GM12891 (cell line): ENCODE data around the gene PPP1R14C.

Source experiments
- POLR2A ChIP-seq: IDR thresholded peaks from 2 replicates; pipeline ENCODE4 v1.6.1; 2011; ENCODE audit warnings: low read depth, low read length, control low read depth
- TAF1 ChIP-seq: IDR thresholded peaks from 2 replicates; pipeline ENCODE4 v1.6.1; 2011; ENCODE audit warnings: low read depth, low read length, control low read depth

- TF ChIP-seq POLR2A = no peak
- no peak for TF ChIP-seq TAF1
These were observed 69.1 kb downstream of the PPP1R14C start for GRCh38 chr6:150211700-150212511.
